SKM-1 treated with dmso at 0.1 percent for 144 hours (cell line): ENCODE data around the gene OR51B6.
"Not testable (repeated sequence)": the region's sequence is repeated elsewhere in the genome, so short reads cannot be mapped to it uniquely, and the experiment has no call there.

Experiments
- DNase-seq: peaks from one replicate; lab custom pipeline; 2025; ENCODE audit not compliant: unreplicated experiment; lab: John Stamatoyannopoulos, UW

Gene OR51B6

DNA sequence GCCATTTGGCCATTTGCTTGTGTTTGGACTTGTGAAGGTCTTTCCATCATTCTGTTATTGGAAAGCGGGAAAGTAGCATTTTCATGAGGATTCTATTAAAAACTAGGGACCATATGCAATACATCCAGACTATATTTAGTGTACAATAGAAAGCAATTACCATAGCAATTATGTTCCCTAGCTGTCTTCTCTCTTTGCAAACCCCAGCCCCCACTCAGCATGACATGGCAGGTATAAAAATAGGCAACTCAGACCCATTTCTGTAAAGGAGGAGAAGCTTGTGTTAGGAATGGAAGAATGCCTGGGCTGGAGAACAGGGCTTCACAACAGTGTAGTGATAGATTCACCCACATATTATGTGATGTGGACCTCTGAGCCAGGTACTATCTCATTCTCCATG is 12.4 kb downstream of the OR51B6 start:
- DNase-seq: no peak

DNA sequence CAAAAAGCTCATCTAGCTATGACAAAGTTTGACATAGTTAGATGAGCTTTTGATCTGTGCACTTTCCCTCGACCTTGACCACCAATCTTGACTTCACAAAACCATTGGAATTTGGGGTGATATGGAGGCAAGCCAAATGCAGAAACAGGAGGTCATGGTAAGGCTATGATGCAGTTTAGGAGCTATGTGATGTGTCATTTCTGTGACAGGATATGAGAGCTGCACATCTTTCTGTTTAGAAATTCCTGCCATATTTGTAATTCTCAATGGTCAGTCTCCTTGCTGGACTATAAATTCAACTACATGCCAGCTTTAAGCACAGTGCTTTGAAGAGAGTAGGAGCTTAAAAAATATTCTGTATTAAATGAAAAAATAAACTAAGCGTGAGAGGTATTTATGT is 12.9 kb downstream of the OR51B6 start:
- DNase-seq: no peak

- DNase-seq: not testable (repeated sequence)
These were observed 15.1 kb downstream of the OR51B6 start for GRCh38 chr11:5366365-5366764.

DNA sequence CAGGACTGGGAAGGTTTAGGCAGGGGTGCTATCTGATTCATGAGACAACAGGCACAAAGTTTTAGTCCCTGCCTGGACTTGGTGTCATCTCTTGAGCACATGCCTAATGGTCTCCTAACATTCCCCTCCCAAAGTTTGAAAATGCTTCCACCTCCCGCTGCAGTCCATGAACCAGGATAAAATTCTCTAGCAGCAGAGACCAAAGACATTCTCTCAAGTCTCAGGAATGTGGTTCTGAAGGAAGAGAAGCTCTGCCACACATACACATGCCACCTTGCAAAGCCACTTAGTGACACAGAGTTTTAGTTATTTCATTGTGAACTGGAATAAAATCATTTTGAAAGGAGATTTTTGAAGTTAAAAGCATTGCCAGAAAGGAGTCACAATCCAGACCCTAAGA is 15.5 kb downstream of the OR51B6 start:
- no peak for DNase-seq

DNA sequence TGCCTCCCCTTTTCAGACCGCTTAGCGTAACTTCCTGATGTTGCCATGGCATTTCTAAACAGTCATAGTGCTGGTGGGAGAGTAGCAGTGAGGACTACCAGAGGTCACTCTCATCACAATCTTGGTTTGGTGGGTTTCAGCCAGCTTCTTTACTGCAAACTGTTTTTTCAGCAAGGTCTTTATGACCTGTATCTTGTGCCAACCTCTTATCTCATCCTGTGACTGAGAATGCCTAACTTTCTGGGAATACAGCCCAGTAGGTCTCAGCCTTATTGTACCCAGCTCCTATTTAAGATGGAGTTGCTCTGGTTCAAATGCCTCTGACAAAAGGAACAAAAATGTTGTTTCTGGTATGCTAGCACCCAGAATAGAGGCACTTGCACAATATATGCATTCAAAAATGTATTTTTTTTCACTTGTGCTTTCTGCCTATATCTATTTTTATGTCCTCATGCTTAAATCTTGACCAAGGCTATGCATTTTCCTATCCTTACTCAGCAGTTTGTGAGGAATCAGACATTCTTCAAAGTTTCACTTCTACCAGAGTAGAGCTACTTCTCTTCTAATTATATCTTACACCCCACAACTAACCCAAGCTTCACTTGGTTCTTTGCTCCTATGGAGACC is 16.3 kb downstream of the OR51B6 start:
- DNase-seq: no peak

- DNase-seq: no peak
These were observed 17.3 kb downstream of the OR51B6 start for GRCh38 chr11:5368502-5369043.

DNA sequence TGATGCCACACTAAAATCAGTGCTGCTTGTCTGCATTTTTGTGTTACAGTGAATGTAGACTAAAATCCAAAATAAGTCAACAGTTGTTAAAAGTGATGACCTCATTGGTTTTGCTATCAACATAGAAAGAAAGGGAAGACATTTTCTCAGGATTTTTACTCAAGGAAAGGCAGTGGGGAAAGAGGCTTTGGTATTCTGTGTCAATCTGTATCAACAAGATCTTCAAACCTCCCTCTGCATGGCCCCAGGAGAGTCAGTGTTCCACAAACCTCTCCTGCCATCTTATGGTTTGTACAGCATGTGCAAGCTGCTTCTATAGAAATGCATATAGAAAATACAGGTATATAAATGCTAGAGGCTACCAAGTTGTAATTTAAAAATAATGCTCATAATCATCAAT is 18.5 kb downstream of the OR51B6 start:
- DNase-seq: peak; percentile 5

GRCh38 chr11:5380740-5381342 is 29.5 kb downstream of the OR51B6 start:
- DNase-seq: peak; percentile 49

DNA sequence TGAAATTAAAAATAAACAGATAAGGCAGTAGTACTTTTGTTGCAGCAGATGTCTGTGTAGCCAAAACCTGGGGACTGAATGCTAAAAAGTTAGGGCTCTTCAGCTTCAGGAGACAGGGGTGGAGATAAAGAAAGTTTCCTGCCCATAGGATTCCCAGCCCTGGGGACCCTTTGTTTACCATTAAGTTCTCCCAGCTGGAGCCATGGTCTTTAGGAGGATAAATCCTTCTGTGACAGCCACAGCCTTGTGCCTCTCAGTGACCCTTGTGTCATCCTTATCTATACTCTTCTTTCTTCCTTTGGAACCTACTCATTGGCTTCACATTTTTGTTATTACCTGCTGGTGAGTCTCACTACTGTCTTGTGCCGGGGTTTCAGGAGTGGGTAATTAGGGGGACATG is 32.3 kb downstream of the OR51B6 start, which contains the start of gene OR51M1:
Gene OR51M1 (plus strand): TSS at position 237 of the 400 bp plus-strand sequence. CDS start 5,587 bp downstream, outside the sequence.
- no peak for DNase-seq

DNA sequence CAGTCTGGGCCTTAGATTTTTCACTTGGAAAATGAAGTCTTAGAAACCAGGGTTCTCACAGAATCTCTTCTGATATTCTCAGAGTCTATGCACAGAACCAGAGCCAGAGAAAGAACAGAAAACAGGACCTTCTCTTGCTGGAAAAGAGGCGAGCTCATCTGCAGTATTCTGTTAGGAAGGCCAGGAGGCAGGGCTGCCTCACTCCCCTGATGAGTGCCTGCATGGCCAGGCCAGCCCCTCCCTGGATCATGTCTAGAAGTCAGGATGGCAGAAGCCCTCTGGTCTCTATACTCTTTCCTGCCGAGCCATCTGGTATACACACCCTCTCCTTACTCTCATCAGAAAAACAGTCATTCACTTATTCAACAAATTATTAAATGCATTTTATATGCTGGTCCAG is 33.0 kb downstream of the OR51B6 start:
- no peak for DNase-seq

GRCh38 chr11:5390210-5390609 is 38.9 kb downstream of the OR51B6 start:
- no peak for DNase-seq

DNA sequence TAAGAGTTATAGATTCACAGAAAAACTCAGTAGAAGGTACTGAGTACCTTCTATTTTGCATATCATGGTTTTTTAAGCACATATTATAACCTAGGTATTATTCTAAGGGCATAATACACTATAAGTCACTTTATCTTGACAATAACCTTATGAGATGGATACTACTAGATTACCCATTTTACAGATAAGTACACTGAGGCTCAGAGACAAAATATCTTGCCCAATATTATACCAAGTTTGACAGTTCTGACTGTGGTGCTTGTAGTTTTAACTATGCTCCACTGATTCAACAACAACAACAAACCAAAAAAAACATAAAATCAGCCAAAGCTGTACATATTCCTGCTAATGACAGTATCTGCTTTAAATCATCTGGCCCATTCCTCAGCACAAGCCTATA is 42.8 kb downstream of the OR51B6 start:
- DNase-seq: no peak

GRCh38 chr11:5398936-5399335 is 47.6 kb downstream of the OR51B6 start:
- no peak for DNase-seq
